NCI-H1105 treated with DMSO at 0.1 percent for 48 hours (cell line): ENCODE measurements around the gene CEP41.

ENCODE experiments used
- DNase-seq: peaks from one replicate; lab custom pipeline; 2025; lab: John Stamatoyannopoulos, UW

Gene CEP41

DNA sequence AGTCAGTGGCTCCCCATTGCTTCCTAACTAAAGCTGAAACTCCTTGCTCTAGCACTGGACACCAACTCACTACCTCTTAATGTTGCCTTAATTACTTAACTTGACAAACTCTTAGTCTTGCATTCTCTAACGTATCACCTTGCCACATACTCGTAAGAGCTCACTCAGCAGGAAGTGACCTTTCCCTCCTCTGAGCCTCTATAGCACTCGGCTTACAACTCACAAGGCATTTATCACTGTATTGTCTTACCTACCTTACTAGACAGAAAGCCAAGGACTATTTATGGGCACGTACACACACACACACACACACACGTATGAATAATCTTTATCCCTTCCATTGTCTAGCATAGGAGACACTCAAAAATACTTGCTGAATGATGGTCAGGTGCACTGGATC is 21.2 kb downstream of the CEP41 start:
- no peak for DNase-seq

DNA sequence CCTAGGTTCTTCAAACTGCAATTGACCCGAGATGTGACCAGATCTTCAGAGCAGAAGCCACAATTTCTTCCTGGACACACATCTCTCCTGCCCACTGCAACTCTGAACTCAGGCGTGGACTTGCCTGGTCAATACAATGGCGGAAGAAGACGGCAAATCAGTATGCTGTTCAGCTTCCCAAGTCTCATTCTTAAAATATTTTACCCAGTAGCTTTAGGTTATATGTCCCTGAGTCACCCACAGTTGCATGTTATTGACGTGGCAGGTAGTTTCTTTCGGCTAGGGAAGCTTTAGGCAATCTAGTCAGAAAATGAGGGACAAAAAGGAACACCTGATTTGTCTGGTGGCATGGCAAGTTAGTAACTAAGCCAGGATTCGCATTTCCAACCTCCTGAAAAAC is 22.5 kb downstream of the CEP41 start:
- no peak for DNase-seq

DNA sequence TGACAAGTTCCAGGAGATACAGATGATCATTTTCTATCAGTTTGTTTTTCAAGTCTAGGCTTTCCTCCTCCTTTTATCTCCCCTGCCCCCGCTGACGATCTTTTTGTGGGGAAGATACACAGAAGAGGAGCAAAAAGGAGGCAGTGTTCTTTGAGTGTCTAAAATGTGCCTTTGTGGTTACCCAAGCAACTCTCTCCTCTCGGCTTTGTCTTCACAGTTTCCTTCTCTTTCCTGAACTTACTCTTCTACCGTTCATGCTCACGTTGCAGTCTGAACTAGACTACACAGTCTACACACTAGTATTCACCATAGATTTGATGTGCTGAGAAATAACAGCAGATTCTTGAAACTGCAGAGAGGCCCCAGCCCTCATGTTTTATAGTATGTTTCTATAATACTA is 23.6 kb downstream of the CEP41 start:
- DNase-seq: no peak

DNA sequence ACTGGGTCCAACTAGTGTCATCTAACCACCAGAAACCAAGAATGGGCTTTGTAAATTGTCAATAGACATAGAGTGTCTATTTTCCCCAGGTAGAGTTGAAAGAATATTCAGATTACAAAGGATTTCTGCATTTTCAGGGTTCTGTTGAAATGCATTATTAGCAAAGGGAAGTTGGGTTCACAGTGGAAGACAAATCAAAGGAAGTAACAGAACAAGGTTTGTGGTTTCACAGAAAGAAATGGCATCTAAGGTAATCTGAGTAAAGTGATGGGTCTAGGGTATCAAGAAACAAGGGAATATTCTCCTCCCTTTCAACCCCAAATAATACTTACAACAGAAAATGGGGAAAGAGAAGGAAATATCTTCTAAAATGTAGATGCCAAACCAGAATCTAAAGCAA is 25.8 kb downstream of the CEP41 start:
- no peak for DNase-seq

DNA sequence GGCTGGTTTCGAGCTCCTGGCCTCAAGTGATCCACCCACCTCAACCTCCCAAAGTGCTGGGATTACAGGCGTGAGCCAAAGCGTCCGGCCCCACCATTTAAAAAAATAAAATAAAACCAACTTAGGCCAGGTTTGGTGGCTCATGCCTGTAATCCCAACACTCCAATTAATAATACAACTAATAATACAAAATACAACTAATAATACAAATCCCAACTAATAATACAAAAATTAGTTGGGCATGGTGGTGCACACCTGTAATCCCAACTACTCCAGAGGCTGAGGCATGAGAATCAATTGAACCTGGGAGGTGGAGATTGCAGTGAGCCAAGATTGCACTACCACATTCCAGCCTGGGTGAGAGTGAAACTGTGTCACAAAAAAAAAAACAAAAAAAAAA is 27.6 kb downstream of the CEP41 start:
- DNase-seq: no peak

DNA sequence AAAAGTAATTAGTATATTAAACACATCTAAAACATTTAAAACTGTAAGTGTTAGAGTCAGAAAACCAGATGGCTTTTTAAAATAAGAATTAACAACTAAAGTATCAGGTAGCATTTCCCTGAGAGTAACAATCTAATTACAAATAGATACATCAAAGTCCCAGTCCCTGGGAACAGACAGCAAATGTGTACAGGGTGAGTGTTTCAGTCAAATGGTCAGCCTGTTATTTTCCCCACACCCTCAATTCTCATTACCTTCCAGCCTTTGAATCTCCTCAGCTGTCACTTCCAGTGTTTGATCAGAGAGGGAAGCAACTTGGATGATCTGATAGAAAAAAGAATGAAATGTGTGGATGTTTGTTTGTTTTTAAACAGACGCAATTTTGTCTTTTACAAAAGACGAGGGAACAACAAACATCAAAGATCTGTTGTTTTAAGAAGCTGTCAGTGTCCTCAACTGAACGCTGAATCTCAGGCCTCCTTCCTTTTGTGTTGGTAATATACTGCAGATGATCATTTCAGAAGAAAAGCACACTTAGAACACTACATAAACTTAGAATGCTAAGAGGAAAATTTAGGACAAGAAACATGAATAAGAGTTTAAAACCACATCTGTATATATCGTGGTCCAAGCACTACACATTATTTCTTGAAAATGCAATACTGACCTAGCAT is 29.8 kb downstream of the CEP41 start:
- DNase-seq: no peak

DNA sequence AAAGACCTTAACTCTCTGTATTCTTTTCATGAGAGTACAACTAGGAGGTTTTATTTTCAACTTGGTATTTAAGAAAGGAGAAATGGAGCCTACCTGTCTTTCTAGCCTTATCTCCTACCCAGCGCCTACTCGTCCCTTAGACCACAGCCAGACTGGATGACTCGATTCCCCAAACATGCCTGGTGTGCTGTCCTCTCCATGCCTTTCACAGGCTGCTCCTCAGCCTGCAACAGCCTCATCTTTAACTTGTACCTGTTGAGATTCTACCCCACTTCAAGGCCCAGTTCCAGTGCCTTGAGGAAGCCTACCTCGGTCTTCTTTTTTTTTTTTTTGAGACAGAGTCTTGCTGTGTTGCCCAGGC is 31.1 kb downstream of the CEP41 start:
- DNase-seq: no peak

DNA sequence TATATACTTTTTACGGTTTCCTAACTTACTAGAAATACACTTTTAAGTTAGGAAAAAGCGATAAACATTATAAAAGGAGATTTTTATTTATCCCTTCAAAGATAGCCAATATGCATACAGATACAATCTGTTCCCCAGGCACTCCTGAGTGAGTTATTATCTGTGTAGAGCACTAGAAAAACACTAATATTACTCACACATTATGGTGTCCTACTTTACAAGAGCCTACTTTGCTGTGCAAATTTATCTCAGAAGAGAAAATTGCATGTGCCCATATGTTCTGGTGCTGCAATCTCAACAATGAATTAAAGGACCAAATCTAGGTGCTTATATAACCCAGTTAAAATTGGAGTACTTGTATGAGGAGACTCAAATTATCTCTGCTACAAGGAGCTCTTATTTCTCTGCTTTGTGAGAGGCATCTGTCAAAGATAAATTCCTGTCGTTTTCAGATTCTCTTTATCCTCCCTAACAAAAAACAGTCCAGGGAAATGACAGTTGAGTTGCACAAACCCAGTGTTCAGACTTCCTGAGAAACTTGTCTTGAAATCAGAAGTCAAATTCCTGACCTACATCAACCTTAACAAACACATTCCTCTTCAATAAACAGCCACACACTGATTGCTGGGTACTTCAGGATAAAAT is 31.6 kb downstream of the CEP41 start:
- DNase-seq: peak; percentile 43

DNA sequence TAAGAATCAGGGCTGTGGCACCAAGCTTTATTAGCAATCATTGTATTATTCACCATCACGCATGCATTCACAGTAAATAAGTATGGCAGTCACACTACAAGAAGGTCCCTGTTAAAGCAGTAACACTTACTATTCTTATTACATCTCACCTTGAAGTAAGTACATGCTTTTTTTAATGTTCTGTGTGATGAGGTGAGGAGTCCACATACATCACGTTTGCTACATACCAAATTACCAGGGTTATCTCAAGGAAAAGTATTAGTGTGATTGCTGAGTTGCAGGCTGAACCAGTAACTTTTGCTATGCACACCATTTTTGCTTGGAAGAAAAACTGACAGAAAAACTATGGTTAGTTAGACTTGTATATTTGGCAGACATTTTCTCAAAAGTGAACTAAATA is 35.8 kb downstream of the CEP41 start:
- no peak for DNase-seq

DNA sequence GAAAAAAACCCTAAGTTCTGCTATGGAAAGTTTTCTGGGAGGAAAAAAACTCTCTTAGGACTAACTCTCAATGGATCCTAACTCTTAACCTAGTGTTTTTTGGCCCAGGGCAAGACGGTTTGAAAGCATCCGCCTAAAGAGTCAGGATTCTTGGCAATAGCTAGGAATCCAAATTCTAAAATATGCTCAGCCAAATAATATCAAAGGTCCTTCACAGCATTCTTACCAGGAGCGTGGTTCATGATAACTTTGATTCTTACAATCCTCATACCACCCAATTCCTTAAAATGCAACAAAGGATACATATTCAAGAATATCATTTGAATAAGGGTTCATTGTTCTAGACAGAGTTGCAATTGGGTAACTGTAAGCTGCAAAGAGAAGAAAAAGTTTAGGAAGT is 39.2 kb downstream of the CEP41 start:
- no peak for DNase-seq

DNA sequence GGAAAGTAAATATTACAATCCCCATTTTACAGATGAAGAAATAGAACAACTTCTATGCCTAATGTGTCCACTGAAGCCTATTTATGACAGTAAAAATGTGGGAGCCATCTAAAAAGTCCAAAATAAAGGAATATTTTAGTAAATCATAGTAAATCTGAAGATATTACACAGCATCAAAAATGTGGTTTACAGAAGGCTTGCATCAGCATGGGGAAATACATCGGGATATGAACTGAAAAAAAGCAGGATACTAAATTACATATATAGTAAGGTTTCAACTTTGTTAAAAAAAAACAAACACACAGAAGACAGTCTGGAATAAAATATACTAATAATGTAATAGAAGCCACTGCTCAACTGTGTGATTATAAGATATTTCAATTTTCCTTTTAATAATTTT is 39.7 kb downstream of the CEP41 start:
- DNase-seq: no peak

DNA sequence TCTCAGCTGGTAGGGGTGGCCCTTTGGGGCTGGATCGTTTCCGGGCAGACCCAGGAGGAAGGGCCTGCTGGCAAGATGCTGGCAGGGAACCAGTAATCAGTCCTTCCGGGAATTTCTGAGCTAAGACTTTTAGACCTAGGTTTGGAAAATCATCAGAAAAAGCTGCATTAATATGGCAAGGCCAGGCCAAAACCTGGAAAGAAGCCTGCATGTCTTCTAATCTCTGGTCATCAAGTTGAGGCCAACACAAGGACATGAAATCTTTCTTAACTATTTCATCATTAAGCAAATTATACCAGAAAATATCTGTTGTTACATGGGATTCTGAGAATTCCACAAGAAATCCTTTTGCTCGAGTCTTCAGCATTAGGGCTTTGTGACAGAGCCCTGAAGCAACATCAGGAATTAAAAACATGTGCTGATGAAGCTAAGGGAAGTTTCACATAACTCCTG is 40.7 kb downstream of the CEP41 start:
- no peak for DNase-seq

DNA sequence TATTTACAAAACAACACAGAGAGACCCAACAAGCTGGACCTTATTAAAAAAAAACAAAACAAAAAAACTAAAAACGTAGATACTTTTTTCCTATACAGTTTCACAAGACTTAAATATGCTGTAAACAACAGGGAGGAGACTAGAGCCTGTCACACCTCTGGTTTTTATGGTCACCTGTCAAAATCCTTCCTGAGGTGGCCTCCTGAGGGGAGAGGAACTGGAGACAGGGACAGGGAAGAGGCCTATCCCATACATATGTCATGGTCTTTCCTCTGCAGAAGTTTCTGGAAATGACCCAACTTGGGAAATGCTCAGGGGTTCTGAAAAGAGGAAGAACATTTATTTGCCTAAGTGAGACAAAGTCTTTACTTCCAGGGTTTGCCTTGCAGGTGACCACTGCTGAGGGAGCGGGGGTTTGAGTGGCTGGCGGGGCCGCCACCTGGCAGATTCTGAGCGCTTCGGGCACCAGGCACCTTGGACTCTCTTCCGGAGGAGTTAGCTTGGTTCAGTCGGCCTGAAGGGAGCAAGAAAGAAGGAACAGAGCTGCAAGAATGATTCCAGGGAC is 42.2 kb downstream of the CEP41 start:
- no peak for DNase-seq

DNA sequence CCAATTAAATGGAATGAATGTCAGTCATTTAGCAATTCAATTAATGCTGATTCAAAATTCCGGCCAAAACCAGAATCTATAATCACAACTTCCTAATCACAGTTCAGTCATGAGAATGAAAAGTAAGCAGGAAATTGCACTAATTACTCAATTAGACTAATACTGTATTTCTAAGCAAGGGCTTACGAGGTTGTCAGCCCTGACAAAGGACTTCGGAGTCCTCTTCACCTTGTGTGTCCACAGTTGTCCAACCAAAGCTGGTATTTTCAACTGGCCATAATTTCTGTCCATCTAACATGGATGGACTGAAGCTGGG is 43.1 kb downstream of the CEP41 start:
- no peak for DNase-seq

DNA sequence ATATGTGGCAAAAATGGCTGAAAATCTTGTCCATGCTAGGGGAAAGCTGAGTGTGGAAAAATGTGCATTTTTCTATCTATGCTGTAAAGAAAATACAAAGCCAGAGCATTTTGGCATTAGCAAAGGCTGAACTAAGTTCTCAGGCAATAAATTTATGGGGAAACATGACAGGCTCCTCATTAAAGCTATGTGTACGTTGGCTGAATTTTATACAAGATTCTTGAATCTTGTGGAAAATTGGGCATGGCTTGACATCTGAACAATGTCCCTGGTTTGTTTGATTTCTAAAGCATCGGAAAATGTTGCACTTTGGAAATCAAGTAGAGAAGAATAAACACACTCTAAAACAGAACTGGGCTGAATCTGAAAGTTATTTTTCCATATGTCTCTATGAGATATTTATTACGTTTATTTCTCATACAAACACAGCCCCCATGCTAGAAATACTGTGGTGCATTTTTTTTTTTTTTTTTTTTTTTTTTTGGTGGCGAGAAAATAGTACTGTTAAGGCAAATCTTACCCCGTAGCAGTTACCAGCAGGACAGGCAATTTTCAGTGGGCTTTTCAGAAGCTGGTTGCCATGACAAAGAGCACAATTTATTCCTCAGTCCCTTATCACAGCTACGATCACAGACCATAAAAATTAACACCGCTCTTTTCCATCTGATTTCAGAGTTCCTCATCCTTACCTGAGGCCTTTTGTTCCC is 43.6 kb downstream of the CEP41 start:
- DNase-seq: peak; percentile 96

DNA sequence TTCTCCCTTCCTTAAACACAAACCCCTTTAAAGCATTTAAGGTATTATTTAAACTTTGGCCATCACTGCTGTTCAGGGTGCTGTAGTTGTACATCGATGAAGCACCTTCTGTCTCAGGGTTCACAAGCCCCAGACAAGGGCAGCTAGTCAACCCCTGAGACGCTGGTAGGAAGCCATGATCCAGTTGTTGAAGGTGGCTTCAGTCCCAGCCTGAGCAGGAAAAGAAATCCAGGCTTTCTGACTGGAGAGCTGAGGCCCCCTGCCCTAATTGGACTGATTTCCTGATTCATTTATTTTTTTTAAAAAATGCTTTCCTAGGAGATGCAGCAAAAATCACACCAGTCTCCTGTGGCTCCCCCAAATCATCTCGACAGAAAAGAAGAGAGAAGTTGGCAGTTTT is 44.7 kb downstream of the CEP41 start:
- peak; percentile 54 for DNase-seq

DNA sequence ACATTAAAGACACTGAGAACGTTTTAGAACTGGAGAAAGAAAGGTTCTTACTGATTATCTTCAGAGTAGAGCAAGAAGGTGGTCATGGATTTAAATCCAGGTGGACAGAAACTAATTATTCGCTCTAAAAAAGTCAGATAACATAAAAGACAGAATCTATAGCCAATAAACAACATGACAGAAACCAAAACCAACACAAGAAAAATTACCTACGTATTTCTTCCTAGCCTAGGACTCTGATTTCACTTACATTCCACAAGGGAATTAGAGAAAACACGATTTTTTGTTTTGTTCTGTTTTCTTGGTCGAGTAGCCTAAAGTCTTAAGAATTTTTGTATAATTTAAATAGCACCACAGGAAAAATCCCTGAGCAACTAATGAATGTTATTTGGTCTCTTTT is 45.4 kb downstream of the CEP41 start:
- DNase-seq: peak; percentile 20

DNA sequence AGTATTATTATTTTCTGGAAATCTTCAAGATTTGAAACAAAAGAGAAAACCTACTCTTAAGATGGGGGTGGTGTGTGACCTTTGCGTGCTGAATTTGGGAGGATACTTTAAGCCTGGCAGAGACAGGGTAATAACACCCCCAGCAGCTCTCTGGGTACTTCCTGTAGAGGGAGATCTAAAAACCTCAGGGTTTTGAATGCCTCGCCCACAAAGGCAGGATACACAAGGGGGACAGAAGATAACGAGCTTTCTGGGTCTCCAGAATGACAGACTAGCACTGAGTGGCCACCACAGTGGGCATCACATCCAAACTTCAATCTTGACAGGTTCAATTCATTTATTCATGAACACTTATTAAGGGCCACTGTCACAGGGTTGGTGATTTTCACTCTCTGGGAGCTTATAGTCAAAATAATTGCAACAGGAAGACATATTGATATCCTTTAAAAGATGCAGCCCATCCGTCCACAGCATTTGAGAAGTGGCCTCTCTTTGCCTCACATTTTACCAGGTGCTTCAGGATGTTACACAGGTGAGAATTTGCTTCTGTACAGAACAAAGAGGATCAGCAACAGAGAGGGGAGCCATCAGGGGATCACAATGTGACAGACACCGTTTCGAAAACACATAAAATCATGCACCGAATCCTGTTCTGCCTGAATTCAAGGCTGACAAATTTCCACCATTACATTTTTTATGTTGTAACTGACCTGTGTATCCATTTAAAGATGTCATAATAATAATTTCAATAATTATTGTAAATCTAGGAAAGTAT is 46.2 kb downstream of the CEP41 start:
- peak; percentile 49 for DNase-seq

DNA sequence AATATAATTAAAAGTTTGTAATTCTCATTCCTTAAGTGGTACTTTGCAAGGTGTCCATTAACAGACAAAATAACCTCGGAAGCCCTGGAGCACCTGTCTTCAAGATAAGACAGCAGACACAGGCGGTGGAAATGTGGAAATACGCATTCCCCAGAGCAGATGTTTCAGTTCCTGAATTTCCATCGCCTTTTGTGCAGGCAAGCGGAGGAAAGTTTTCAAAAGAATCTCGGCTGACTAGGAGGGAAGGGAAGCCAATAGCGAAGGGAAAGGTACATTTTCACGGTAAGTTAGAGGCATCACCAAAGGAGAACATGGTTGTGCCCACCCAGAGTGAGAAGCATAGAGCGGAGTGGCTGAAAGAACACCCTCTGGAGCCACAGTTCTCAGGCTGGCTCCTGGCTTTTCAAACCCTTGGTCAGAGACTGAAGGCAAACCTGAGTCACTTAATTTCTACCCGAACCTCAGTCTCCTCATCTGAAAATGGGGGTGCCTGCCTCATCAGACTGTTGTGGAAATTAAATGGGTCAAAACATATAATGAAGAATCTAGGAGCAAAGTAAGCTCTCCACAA is 46.9 kb downstream of the CEP41 start:
- no peak for DNase-seq

DNA sequence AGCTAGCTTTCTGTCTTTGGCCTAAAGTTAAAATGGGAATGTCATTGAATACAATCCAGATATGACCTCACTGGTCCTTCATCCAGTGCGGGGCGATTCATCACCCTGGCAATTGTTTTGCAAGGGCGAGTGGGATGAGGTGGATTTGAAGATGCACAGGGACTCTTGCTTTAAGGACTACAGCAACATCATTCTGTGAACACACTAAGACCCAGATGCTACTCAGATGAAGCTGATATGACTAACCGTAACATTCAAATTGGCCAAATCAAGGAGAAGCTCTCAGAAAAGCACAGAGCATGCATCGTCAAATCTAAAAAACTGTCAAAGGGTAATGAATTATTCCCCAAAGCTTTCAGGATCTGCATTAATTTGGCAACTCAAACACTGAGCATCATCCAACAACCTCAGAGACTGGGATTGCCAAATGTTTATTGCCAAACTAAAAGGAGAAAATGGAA is 47.7 kb downstream of the CEP41 start:
- DNase-seq: no peak

DNA sequence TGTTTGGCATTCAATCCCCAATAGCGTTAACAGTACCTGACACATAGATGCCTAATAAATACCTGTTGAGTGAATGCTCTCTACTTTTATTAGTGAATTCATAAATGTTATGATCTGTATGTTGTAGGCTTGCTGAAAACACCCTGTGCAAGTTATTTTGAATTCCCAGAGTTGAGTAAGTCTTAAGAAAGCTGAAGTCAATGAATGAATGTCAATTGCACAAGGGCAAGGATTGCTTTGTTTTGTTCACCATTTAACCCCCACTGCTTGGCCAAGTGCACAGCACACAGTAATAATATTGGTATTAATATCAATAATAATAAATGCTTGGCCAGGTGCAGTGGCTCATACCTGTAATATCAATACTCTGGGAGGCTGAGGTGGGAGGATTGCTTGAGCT is 50.3 kb downstream of the CEP41 start:
- no peak for DNase-seq

DNA sequence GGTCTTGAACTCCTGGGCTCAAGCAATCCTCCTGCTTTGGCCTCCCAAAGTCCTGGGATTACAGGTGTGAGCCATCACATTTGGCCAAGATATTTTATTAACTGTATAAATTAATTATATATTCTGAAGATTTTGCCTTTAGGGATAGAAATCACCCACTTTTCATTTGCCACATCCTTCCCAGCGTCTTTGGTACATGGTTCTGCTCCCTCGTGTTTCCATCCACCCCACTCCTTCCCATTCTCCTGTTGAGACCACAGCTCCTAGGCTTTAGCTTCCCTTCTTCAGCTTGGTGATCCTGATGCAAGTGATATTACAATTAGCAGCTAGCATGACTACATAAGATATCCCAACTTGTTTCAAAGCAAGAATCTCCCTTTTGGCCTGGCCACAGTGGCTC is 52.1 kb downstream of the CEP41 start:
- no peak for DNase-seq
